ENCODE results near the gene ANKRD29.
"Not testable (repeated sequence)": the region's sequence is repeated elsewhere in the genome, so short reads cannot be mapped to it uniquely, and the experiment has no call there.

The ANKRD29 gene

GRCh38 chr18:23583071-23583865 is 79.4 kb downstream of the ANKRD29 start:
- no peak for DNase-seq (ENCODE audit: low read depth)

GRCh38 chr18:23580677-23581367 is 81.9 kb downstream of the ANKRD29 start:
- no peak for DNase-seq (ENCODE audit: low read depth)

GRCh38 chr18:23578891-23579653 is 83.6 kb downstream of the ANKRD29 start:
- no peak for DNase-seq (ENCODE audit: low read depth)

- no peak for DNase-seq (ENCODE audit: low read depth)
Observed at GRCh38 chr18:23578067-23578701, 84.5 kb downstream of the ANKRD29 start.

GRCh38 chr18:23577521-23577920 is 85.2 kb downstream of the ANKRD29 start:
- DNase-seq (ENCODE audit: low read depth), result not testable (repeated sequence)

GRCh38 chr18:23575309-23575651 is 87.4 kb downstream of the ANKRD29 start:
- DNase-seq (ENCODE audit: low read depth), result no peak

- DNase-seq (ENCODE audit: low read depth), result no peak
Observed at GRCh38 chr18:23574611-23575308, 88.0 kb downstream of the ANKRD29 start.

- no peak for DNase-seq (ENCODE audit: low read depth)
Observed at GRCh38 chr18:23573626-23574431, 88.9 kb downstream of the ANKRD29 start.

GRCh38 chr18:23573020-23573419 is 89.7 kb downstream of the ANKRD29 start:
- DNase-seq (ENCODE audit: low read depth), result no peak

GRCh38 chr18:23572570-23572969 is 90.1 kb downstream of the ANKRD29 start:
- no peak for DNase-seq (ENCODE audit: low read depth)

GRCh38 chr18:23572012-23572411 is 90.7 kb downstream of the ANKRD29 start:
- DNase-seq (ENCODE audit: low read depth), result no peak

GRCh38 chr18:23570912-23571504 is 91.7 kb downstream of the ANKRD29 start:
- DNase-seq (ENCODE audit: low read depth), result no peak

- no peak for DNase-seq (ENCODE audit: low read depth)
Observed at GRCh38 chr18:23569299-23570063, 93.2 kb downstream of the ANKRD29 start.

- no peak for DNase-seq (ENCODE audit: low read depth)
Observed at GRCh38 chr18:23568281-23569138, 94.2 kb downstream of the ANKRD29 start.

- DNase-seq (ENCODE audit: low read depth), result no peak
Observed at GRCh38 chr18:23567671-23568070, 95.0 kb downstream of the ANKRD29 start.

- DNase-seq (ENCODE audit: low read depth), result no peak
Observed at GRCh38 chr18:23565916-23566547, 96.7 kb downstream of the ANKRD29 start.

GRCh38 chr18:23563377-23564043 is 99.2 kb downstream of the ANKRD29 start:
- DNase-seq (ENCODE audit: low read depth), result no peak

GRCh38 chr18:23560186-23560585 is 102.5 kb downstream of the ANKRD29 start:
- no peak for DNase-seq (ENCODE audit: low read depth)
